Measurements from ENCODE around the gene FGF3.

GRCh38 chr11:69799097-69799496 is 20.1 kb downstream of the FGF3 start:
- no peak for TF ChIP-seq POLR2A (IDR thresholded peaks at IDR 0.05)
- no peak for TF ChIP-seq EP300 (IDR thresholded peaks at IDR 0.05)
- TF ChIP-seq CTCF (IDR thresholded peaks at IDR 0.05), result no peak
